Measurements from ENCODE around the gene ZNF292. TPM values are rescaled to one million over a fixed set of nuclear protein-coding genes. Genes with fewer than 3 reads are reported as not detected.
"Not testable (repeated sequence)": the region's sequence is repeated elsewhere in the genome, so short reads cannot be mapped to it uniquely, and the experiment has no call there.

Gene ZNF292
- total RNA-seq, 4 donors from 2014 or later: 46.2 to 55.5 (median 50.1) TPM

DNA sequence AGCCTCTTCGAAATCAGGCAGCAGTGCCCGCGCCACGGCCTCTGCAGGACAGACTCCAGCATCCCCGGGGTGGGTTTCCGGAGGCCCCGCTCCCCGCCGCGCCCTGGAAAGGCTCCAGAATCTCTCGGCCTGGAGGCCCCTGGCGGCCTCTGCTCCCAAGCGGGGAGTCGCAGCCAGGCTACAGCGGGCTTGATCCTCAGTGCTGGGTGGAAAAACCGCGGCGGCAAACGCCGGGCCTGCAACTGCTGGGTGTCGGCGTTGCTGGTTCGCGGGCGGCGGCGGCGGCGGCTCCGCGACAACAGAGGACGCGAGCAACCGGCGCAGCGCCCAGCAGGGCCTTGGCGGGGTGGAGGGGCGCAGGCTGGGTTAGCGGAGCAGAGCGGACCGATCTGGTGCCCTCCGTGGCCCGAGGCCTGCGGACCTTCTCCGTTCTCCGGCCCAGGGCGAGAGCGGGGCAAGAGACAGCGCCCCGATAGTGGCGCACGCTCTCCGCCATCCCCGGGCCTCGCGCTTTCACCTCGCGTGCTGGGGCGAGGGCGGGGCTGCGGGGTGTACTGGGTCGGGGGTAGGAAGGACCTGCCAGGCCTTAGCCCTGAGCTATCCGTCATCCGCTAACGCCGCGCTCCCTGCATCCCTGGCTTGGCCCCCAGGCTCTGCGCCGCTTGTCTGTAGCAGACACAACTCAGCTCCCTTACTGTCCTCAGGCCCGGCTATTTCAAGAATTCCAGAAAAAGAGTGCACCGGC lies 3.4 kb upstream of the ZNF292 start:
- intact Hi-C loops (cut with DNase I): no loop called here
- no peaks in the 10 kb centered on the region for H3K36me3 ChIP-seq
- peak in 1 of 2 donors; percentile 36 for TF ChIP-seq POLR2A (IDR thresholded peaks at IDR 0.05)
- TF ChIP-seq, protein P1, sequence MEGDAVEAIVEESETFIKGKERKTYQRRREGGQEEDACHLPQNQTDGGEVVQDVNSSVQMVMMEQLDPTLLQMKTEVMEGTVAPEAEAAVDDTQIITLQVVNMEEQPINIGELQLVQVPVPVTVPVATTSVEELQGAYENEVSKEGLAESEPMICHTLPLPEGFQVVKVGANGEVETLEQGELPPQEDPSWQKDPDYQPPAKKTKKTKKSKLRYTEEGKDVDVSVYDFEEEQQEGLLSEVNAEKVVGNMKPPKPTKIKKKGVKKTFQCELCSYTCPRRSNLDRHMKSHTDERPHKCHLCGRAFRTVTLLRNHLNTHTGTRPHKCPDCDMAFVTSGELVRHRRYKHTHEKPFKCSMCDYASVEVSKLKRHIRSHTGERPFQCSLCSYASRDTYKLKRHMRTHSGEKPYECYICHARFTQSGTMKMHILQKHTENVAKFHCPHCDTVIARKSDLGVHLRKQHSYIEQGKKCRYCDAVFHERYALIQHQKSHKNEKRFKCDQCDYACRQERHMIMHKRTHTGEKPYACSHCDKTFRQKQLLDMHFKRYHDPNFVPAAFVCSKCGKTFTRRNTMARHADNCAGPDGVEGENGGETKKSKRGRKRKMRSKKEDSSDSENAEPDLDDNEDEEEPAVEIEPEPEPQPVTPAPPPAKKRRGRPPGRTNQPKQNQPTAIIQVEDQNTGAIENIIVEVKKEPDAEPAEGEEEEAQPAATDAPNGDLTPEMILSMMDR (IDR thresholded peaks at IDR 0.05): peak in 1 of 6 experiments; percentile 8
- peaks cover 11 to 18% of the 10 kb centered on the region in 2 donors for H3K4me1 ChIP-seq
- DNase-seq: peak; percentile 58
- H3K27me3 ChIP-seq: no peaks in the 10 kb centered on the region
- H3K4me3 ChIP-seq (replicated peaks in 1 of 3): peak overlapping the region; percentile 15 to 59 (median 47)
- H3K9me3 ChIP-seq: no peaks in the 10 kb centered on the region
- WGBS, 2 donors: 1 to 9% methylated on average over 9 to 17 of the region's 71 CpGs
- peak overlapping the region; percentile 48 to 88 (median 82) for H3K27ac ChIP-seq

GRCh38 chr6:87152526-87152955 lies 2.8 kb upstream of the ZNF292 start:
- no peaks in the 10 kb centered on the region for H3K27me3 ChIP-seq
- no peaks in the 10 kb centered on the region for H3K9me3 ChIP-seq
- TF ChIP-seq POLR2A (IDR thresholded peaks at IDR 0.05): no peak
- TF ChIP-seq, protein P1 (IDR thresholded peaks at IDR 0.05): no peak
- WGBS, 2 donors: 34 to 36% methylated on average over 14 to 20 of the region's 22 CpGs
- intact Hi-C loops (cut with DNase I): no loop called here
- H3K4me3 ChIP-seq (replicated peaks in 1 of 3): peak overlapping the region in 2 of 3 donors; percentile 15 to 47
- peaks cover 11 to 18% of the 10 kb centered on the region in 2 donors for H3K4me1 ChIP-seq
- DNase-seq: no peak
- H3K27ac ChIP-seq: peak overlapping the region; percentile 48 to 88 (median 82)
- no peaks in the 10 kb centered on the region for H3K36me3 ChIP-seq

GRCh38 chr6:87154641-87154992 lies 748 bp upstream of the ZNF292 start:
- Histone ChIP-seq H3K9me3 (no peaks in the 10 kb centered on the region), H3K4me1 (peaks cover 11 to 18% of the 10 kb centered on the region in 2 donors), H3K27me3 (no peaks in the 10 kb centered on the region), H3K27ac (peak overlapping the region; percentile 82 to 95 (median 94)), H3K4me3 (replicated peaks in 1 of 3) (peak overlapping the region; percentile 75 to 88 (median 77)), H3K36me3 (no peaks in the 10 kb centered on the region)
- TF ChIP-seq, protein P1 (IDR thresholded peaks at IDR 0.05): no peak
- TF ChIP-seq POLR2A (IDR thresholded peaks at IDR 0.05): peak in 1 of 2 donors; percentile 7
- no peak for DNase-seq
- intact Hi-C loops (cut with DNase I): no loop called here
- WGBS, 2 donors: 0 to 1% methylated on average over 6 of the region's 6 CpGs

- intact Hi-C loops (cut with DNase I): no loop called here
- Histone ChIP-seq H3K4me1 (peaks cover 14 to 19% of the 10 kb centered on the region in 2 donors), H3K27me3 (no peaks in the 10 kb centered on the region), H3K27ac (peak overlapping the region; percentile 82 to 95 (median 94)), H3K4me3 (replicated peaks in 1 of 3) (peak overlapping the region; percentile 75 to 88 (median 77)), H3K9me3 (no peaks in the 10 kb centered on the region), H3K36me3 (no peaks in the 10 kb centered on the region)
- TF ChIP-seq, protein P1 (IDR thresholded peaks at IDR 0.05): no peak
- no peak for TF ChIP-seq POLR2A (IDR thresholded peaks at IDR 0.05)
- DNase-seq: peak; percentile 41 to 54
- 1% methylated on average over 42 to 43 of the region's 43 CpGs for WGBS, 2 donors
Observed at GRCh38 chr6:87155842-87156815, 764 bp downstream of the ZNF292 start.

DNA sequence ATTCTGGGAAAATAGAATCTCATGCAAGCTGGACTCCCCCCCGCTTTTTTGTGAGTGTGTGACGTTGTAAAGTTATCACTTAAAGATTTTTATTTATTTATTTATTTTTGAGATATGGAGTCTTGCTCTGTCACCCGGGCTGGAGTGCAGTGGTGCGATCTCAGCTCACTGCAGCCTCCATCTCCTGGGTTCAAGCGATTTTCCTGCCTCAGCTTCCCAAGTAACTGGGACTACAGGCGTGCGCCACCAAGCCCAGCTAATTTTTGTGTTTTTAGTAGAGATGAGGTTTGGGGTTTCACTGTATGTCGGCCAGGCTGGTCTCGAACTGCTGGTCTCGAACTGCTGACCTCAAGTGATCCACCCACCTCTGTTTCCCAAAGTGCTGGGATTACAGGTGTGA lies 2.2 kb downstream of the ZNF292 start:
- DNase-seq; H3K27me3 ChIP-seq; H3K4me3 ChIP-seq (replicated peaks in 1 of 3); H3K36me3 ChIP-seq; H3K9me3 ChIP-seq; intact Hi-C loops (cut with DNase I); H3K27ac ChIP-seq: not testable (repeated sequence)
- 87 to 89% methylated on average over 10 of the region's 10 CpGs for WGBS, 2 donors
- peaks cover 23 to 29% of the 10 kb centered on the region in 2 donors for H3K4me1 ChIP-seq
